ENCODE data around the gene EFNA4.

EFNA4 gene

DNA sequence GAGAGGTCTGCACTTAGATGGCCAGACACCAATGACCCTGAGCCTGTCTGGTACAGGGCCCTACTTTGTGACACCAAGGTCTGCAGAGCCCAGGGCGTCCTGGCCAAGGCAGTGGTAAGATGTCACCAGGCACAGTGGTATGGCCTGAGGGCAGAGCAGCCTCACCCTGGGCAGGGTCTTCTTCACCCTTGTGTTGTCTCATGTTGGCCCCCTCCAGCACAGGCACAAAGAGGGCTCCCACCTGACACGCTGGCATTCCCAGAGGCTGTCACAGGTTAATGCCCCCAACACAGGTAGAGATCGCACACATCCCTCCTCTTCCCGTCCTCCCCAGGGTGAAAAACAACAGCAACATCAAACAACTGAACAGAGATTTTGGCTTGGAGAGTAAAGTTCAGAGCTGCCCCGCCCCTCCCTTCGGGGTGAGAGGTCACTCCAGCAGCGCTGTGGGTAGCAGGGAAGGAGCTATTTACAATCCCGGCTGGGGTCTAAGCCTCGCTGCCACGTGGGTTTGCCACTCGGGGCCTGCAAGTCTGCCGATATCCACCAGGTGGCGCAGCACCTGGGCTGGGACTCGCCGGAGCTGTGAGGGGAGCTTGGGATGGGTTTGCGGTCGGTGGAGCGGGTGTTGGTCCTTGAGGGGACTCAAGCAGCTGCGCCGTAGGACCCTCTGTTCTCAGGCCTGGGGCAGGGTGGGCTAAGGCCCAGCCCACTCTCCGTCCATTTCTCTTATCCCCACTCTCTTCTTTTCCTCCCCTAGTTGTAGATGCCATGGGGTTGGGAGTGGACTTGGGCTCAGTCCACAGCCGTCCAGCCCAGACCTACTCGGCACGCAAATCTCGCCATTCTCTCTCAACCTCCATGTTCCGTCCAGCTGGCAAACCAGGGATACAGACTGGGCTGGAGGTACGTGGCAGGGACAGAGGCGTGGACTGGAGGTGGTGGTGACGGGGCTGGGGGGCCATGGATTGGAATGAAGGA lies 27.8 kb downstream of the EFNA4 start:
- H3K4me1 ChIP-seq (ENCODE audit: control insufficient read depth, insufficient read depth, low read length) = peaks cover 11% of the 10 kb centered on the region
- ChIA-PET POLR2A (interaction anchor here (0.5 to 2.0 kb wide), 9 partner anchors 16 to 82 kb away, joined by 3 to 17 read pairs (median 5); partner anchors contain the start of genes DPM3, EFNA1, KRTCAP2 and TRIM46), CTCF (interaction anchor here (0.5 to 13.8 kb wide), 45 partner anchors 9 to 701 kb away, joined by 3 to 439 read pairs (median 5); partner anchors contain the start of genes EFNA1, EFNA3, KRTCAP2 and SLC50A1)
- H3K9me3 ChIP-seq (ENCODE audit: control insufficient read depth, insufficient read depth, low read depth, low read length) = no peaks in the 10 kb centered on the region
- H3K36me3 ChIP-seq (ENCODE audit: control insufficient read depth in 2 of 2, insufficient read depth in 1 of 2, low read length in 2 of 2) = no peaks in the 10 kb centered on the region
- no peak overlapping the region for H3K27ac ChIP-seq (ENCODE audit: extremely low read depth, low read depth, low read length)
- no peak overlapping the region for H3K4me3 ChIP-seq (ENCODE audit: low read depth, low read length)
- TF ChIP-seq ZNF2 (tag by site-specific recombination; IDR thresholded peaks at IDR 0.05) = peak; percentile 84
- peak; percentile 24; the same call in 1 of the 2 replicates for TF ChIP-seq ZNF660 (tag by site-specific recombination; IDR thresholded peaks at IDR 0.05)
- TF ChIP-seq ZNF335 (tag by site-specific recombination; conservative IDR thresholded peaks at IDR 0.05) = peak; percentile 45
- 0 out of 2 replicates have a peak, but pooled peaks have one; percentile 17 for TF ChIP-seq SP3 (tag by site-specific recombination; IDR thresholded peaks at IDR 0.05)
- peak; percentile 84 for TF ChIP-seq IKZF3 (tag by site-specific recombination; IDR thresholded peaks at IDR 0.05)
- 0 out of 2 replicates have a peak, but pooled peaks have one; percentile 22 for TF ChIP-seq ZNF10 (tag by site-specific recombination; IDR thresholded peaks at IDR 0.05)
- no peak for TF ChIP-seq ZNF571 (tag by site-specific recombination; IDR thresholded peaks at IDR 0.05)
- no peak for TF ChIP-seq ZNF423 (tag by site-specific recombination; IDR thresholded peaks at IDR 0.05)
- no peak for TF ChIP-seq ZFP41 (tag by site-specific recombination; IDR thresholded peaks at IDR 0.05; ENCODE audit: borderline replicate concordance)
- TF ChIP-seq, protein P1, sequence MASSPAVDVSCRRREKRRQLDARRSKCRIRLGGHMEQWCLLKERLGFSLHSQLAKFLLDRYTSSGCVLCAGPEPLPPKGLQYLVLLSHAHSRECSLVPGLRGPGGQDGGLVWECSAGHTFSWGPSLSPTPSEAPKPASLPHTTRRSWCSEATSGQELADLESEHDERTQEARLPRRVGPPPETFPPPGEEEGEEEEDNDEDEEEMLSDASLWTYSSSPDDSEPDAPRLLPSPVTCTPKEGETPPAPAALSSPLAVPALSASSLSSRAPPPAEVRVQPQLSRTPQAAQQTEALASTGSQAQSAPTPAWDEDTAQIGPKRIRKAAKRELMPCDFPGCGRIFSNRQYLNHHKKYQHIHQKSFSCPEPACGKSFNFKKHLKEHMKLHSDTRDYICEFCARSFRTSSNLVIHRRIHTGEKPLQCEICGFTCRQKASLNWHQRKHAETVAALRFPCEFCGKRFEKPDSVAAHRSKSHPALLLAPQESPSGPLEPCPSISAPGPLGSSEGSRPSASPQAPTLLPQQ (tag by site-specific recombination; IDR thresholded peaks at IDR 0.05) = 0 out of 2 replicates have a peak, but pooled peaks have one; percentile 39
- TF ChIP-seq ZNF211 (tag by site-specific recombination; IDR thresholded peaks at IDR 0.05; ENCODE audit: low read depth) = no peak
- no peak for TF ChIP-seq ZXDB (tag by site-specific recombination; IDR thresholded peaks at IDR 0.05)
- peak; percentile 53; the same call in 1 of the 2 replicates for TF ChIP-seq ZNF561 (tag by site-specific recombination; IDR thresholded peaks at IDR 0.05; ENCODE audit: borderline replicate concordance)
- 0 out of 2 replicates have a peak, but pooled peaks have one; percentile 21 for TF ChIP-seq ZNF600 (tag by site-specific recombination; IDR thresholded peaks at IDR 0.05)
- TF ChIP-seq ZSCAN16 (tag by site-specific recombination; IDR thresholded peaks at IDR 0.05) = no peak
- no peak for TF ChIP-seq ZNF530 (tag by site-specific recombination; IDR thresholded peaks at IDR 0.05; ENCODE audit: low read depth)
- TF ChIP-seq SP7 (tag by site-specific recombination; IDR thresholded peaks at IDR 0.05) = peak; percentile 47
- TF ChIP-seq ZNF610 (tag by site-specific recombination; IDR thresholded peaks at IDR 0.05; ENCODE audit: borderline replicate concordance) = 0 out of 2 replicates have a peak, but pooled peaks have one; percentile 27
- TF ChIP-seq ZNF623 (tag by site-specific recombination; IDR thresholded peaks at IDR 0.05) = no peak
- peak; percentile 42; the same call in 1 of the 2 replicates for TF ChIP-seq ZNF785 (tag by site-specific recombination; IDR thresholded peaks at IDR 0.05)
- TF ChIP-seq ZNF404 (tag by site-specific recombination; IDR thresholded peaks at IDR 0.05) = no peak
- TF ChIP-seq, protein P2, sequence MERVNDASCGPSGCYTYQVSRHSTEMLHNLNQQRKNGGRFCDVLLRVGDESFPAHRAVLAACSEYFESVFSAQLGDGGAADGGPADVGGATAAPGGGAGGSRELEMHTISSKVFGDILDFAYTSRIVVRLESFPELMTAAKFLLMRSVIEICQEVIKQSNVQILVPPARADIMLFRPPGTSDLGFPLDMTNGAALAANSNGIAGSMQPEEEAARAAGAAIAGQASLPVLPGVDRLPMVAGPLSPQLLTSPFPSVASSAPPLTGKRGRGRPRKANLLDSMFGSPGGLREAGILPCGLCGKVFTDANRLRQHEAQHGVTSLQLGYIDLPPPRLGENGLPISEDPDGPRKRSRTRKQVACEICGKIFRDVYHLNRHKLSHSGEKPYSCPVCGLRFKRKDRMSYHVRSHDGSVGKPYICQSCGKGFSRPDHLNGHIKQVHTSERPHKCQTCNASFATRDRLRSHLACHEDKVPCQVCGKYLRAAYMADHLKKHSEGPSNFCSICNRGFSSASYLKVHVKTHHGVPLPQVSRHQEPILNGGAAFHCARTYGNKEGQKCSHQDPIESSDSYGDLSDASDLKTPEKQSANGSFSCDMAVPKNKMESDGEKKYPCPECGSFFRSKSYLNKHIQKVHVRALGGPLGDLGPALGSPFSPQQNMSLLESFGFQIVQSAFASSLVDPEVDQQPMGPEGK (tag by site-specific recombination; IDR thresholded peaks at IDR 0.05) = peak; percentile 49; the same call in 1 of the 2 replicates
- TF ChIP-seq GLIS1 (tag by site-specific recombination; IDR thresholded peaks at IDR 0.05) = peak; percentile 78
- 0 out of 2 replicates have a peak, but pooled peaks have one; percentile 9 for TF ChIP-seq OSR2 (tag by site-specific recombination; IDR thresholded peaks at IDR 0.05)
- TF ChIP-seq, protein P3, sequence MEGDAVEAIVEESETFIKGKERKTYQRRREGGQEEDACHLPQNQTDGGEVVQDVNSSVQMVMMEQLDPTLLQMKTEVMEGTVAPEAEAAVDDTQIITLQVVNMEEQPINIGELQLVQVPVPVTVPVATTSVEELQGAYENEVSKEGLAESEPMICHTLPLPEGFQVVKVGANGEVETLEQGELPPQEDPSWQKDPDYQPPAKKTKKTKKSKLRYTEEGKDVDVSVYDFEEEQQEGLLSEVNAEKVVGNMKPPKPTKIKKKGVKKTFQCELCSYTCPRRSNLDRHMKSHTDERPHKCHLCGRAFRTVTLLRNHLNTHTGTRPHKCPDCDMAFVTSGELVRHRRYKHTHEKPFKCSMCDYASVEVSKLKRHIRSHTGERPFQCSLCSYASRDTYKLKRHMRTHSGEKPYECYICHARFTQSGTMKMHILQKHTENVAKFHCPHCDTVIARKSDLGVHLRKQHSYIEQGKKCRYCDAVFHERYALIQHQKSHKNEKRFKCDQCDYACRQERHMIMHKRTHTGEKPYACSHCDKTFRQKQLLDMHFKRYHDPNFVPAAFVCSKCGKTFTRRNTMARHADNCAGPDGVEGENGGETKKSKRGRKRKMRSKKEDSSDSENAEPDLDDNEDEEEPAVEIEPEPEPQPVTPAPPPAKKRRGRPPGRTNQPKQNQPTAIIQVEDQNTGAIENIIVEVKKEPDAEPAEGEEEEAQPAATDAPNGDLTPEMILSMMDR (tag by site-specific recombination; IDR thresholded peaks at IDR 0.05) = peak; percentile 92
- TF ChIP-seq PRDM1 (tag by site-specific recombination; IDR thresholded peaks at IDR 0.05) = no peak
- TF ChIP-seq ZBTB8A (tag by site-specific recombination; IDR thresholded peaks at IDR 0.05) = peak; percentile 43; the same call in 1 of the 2 replicates
- TF ChIP-seq KLF16 (tag by site-specific recombination; IDR thresholded peaks at IDR 0.05) = 0 out of 2 replicates have a peak, but pooled peaks have one; percentile 17
- peak; percentile 73; the same call in 1 of the 2 replicates for TF ChIP-seq KLF17 (tag by site-specific recombination; IDR thresholded peaks at IDR 0.05)
- TF ChIP-seq ZNF629 (tag by site-specific recombination; IDR thresholded peaks at IDR 0.05) = no peak
- TF ChIP-seq GLIS2 (tag by site-specific recombination; IDR thresholded peaks at IDR 0.05) = peak; percentile 69
- peak; percentile 55; the same call in 1 of the 2 replicates for TF ChIP-seq ZSCAN30 (tag by site-specific recombination; IDR thresholded peaks at IDR 0.05)
